ENCODE data around the gene PLA2G4B.

DNA sequence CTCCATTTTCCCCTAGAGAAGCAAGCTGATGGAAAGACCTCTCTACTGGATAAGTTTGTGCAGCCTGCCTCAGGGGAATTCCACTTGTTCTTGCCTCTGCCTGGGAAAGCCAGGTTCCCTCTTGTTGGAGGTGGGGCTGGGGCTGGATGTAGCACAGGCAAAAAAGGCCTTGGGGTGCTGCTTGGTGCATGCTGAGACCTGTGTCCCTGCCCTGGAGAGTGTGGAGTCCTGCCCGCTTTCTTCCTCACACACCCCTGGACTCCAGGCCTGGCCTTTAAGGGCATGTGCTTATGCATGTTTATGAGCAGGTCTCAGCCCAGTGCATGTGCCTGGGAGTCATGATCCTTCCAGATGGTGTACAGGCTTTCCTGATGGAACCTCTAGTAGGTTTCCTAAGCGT is 34.3 kb upstream of the PLA2G4B start:
- TF ChIP-seq, protein P1, sequence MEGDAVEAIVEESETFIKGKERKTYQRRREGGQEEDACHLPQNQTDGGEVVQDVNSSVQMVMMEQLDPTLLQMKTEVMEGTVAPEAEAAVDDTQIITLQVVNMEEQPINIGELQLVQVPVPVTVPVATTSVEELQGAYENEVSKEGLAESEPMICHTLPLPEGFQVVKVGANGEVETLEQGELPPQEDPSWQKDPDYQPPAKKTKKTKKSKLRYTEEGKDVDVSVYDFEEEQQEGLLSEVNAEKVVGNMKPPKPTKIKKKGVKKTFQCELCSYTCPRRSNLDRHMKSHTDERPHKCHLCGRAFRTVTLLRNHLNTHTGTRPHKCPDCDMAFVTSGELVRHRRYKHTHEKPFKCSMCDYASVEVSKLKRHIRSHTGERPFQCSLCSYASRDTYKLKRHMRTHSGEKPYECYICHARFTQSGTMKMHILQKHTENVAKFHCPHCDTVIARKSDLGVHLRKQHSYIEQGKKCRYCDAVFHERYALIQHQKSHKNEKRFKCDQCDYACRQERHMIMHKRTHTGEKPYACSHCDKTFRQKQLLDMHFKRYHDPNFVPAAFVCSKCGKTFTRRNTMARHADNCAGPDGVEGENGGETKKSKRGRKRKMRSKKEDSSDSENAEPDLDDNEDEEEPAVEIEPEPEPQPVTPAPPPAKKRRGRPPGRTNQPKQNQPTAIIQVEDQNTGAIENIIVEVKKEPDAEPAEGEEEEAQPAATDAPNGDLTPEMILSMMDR (IDR thresholded peaks at IDR 0.05), result no peak
- no peak for TF ChIP-seq ZFX (IDR thresholded peaks at IDR 0.05; ENCODE audit: borderline replicate concordance)

All from 22Rv1 (cell line).